Breast epithelium (tissue), 4 donors: Measurements from ENCODE around the gene TRAF3. TPM values are rescaled to one million over a fixed set of nuclear protein-coding genes. Genes with fewer than 3 reads are reported as not detected.

ENCODE experiments used
- DNase-seq, 2 donors: peaks; one replicate each; pipeline ENCODE4 v3.0.0-alpha.2; 2019; ENCODE audit warnings: low spot score in 2 of 2
- H3K27ac ChIP-seq, 2 donors: fragments of 200-600 bp; sonication (generic) in 1 of 2; one replicate each; pipeline ENCODE4 v1.5.1; 2016 to 2019; ENCODE audit warnings: mild to moderate bottlenecking in 1 of 2
- H3K27me3 ChIP-seq, 2 donors: fragments of 200-600 bp; sonication (generic) in 1 of 2; one replicate each; pipeline versions ENCODE4 v1.5.1 to v1.6.0; 2017 to 2019; ENCODE audit warnings: control low read depth in 1 of 2, mild to moderate bottlenecking in 1 of 2
- H3K36me3 ChIP-seq: fragments of 200-600 bp; one replicate; pipeline ENCODE4 v1.5.1; 2019
- H3K4me1 ChIP-seq, 2 donors: fragments of 200-600 bp; sonication (generic); one replicate each; pipeline ENCODE4 v1.5.1; 2016 to 2019; ENCODE audit warnings: control low read depth in 1 of 2
- H3K4me3 ChIP-seq, 3 donors: fragments of 200-600 bp; sonication (generic); 1 replicate in 2 of 3; 2 replicates in 1 of 3; pipeline ENCODE4 v1.5.1; 2016 to 2019; ENCODE audit warnings: mild to moderate bottlenecking in 3 of 3, moderate library complexity in 2 of 3
- H3K9me3 ChIP-seq, 2 donors: fragments of 200-600 bp; sonication (generic) in 1 of 2; one replicate each; pipeline ENCODE4 v1.5.1; 2016 to 2019; ENCODE audit warnings: control low read depth in 1 of 2
- POLR2A ChIP-seq: fragments of 450-650 bp; IDR thresholded peaks from one replicate; pipeline ENCODE4 v1.6.1; 2016; ENCODE audit warnings: antibody characterized with exemption, mild to moderate bottlenecking, moderate library complexity
- POLR2AphosphoS5 ChIP-seq, 3 donors: sonication (generic); formaldehyde crosslinking; IDR thresholded peaks; one replicate each; pipeline ENCODE4 v1.6.1; 2017; ENCODE audit warnings: antibody characterized with exemption in 3 of 3
- intact Hi-C: fragments of 100-400 bp; cut with DNase I; formaldehyde crosslinking; loops from one replicate; pipeline ENCODE4 v1.15.1; 2023; ENCODE audit warnings: low total_unique reads
- total RNA-seq, 3 donors: library from RNA; depleted of rRNA; stranded (reverse); fragments of >200 nt; gene quantifications; one replicate each; pipeline ENCODE4 v1.1.0, GENCODE V29; 2016
- TF ChIP-seq, protein P1 (sequence below), 3 donors: fragments of 450-650 bp; IDR thresholded peaks; one replicate each; pipeline ENCODE4 v1.5.1; 2016 to 2017; ENCODE audit warnings: antibody characterized with exemption in 3 of 3, mild to moderate bottlenecking in 3 of 3, moderate library complexity in 3 of 3

TRAF3 gene
- total RNA-seq, 3 donors from 2014 or later: 13.1 to 15.7 (median 14.6) TPM

DNA sequence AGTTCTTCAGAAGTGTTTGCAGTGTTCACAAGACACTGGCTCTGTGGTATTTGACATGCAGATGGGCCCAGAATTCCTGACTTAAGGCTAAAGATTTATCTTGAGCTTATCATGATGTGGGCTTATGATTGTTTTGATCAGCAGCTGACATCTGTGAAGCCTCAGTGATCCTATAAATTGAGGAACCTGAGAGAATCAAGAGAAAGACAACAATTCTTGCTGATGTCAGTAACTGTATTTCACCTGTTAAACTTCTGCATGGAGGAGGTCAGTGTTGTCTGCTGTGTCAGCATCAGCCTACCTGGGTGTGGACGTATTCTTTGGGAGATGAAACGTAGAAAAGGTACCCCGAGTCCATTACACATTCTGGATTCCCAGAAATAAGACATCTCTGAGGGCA, 33.3 kb downstream of the TRAF3 start:
- TF ChIP-seq POLR2A: no peak
- TF ChIP-seq, protein P1, sequence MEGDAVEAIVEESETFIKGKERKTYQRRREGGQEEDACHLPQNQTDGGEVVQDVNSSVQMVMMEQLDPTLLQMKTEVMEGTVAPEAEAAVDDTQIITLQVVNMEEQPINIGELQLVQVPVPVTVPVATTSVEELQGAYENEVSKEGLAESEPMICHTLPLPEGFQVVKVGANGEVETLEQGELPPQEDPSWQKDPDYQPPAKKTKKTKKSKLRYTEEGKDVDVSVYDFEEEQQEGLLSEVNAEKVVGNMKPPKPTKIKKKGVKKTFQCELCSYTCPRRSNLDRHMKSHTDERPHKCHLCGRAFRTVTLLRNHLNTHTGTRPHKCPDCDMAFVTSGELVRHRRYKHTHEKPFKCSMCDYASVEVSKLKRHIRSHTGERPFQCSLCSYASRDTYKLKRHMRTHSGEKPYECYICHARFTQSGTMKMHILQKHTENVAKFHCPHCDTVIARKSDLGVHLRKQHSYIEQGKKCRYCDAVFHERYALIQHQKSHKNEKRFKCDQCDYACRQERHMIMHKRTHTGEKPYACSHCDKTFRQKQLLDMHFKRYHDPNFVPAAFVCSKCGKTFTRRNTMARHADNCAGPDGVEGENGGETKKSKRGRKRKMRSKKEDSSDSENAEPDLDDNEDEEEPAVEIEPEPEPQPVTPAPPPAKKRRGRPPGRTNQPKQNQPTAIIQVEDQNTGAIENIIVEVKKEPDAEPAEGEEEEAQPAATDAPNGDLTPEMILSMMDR (IDR thresholded peaks at IDR 0.05): no peak
- TF ChIP-seq POLR2AphosphoS5 (IDR thresholded peaks at IDR 0.05): no peak
- H3K27me3 ChIP-seq: no peaks in the 10 kb centered on the region
- no peak for DNase-seq
- no peaks in the 10 kb centered on the region for H3K9me3 ChIP-seq
- intact Hi-C loops: no loop called here
- no peak overlapping the region for H3K27ac ChIP-seq
- no peak overlapping the region for H3K4me3 ChIP-seq
- no peaks in the 10 kb centered on the region for H3K36me3 ChIP-seq
- H3K4me1 ChIP-seq: no peaks in the 10 kb centered on the region

DNA sequence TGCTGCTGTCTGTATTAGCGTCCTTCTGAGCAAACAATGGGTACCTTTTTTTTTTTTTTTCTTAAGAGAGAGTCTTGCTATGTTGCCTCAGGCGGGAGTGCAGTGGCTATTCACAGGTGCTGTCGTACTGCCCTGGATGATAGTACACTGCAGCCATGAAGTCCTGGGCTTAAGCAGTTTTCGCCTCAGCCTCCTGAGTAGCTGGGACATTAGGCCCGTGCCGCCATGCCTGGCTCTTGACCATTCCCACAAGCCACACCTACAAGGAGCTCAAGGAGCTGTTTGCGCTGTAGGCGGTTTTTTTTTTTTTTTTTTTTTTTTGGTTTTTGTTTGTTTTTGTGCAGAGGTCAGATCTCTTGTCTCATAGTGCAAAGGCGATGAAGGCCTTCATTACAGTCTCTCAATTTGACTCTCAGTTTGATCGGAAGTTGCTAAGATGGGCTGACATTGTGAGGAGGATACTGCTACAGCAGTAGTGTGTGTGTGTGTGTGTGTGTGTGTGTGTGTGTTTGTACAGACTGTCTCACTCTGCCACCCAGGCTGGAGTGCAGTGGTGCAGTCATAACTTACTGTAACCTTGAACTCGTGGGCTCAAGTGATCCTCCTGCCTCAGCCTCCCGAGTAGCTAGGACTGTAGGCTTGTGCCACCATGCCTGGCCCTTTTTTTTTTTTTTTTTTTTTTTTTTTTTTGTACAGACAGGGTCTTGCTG, 34.2 kb downstream of the TRAF3 start:
- Histone ChIP-seq H3K9me3 (no peaks in the 10 kb centered on the region), H3K27me3 (no peaks in the 10 kb centered on the region), H3K4me3 (no peak overlapping the region), H3K4me1 (no peaks in the 10 kb centered on the region), H3K27ac (no peak overlapping the region), H3K36me3 (no peaks in the 10 kb centered on the region)
- no peak for DNase-seq
- intact Hi-C loops: no loop called here
- TF ChIP-seq POLR2A (no peak), POLR2AphosphoS5 (IDR thresholded peaks at IDR 0.05) (no peak)
- TF ChIP-seq, protein P1 (IDR thresholded peaks at IDR 0.05): no peak

DNA sequence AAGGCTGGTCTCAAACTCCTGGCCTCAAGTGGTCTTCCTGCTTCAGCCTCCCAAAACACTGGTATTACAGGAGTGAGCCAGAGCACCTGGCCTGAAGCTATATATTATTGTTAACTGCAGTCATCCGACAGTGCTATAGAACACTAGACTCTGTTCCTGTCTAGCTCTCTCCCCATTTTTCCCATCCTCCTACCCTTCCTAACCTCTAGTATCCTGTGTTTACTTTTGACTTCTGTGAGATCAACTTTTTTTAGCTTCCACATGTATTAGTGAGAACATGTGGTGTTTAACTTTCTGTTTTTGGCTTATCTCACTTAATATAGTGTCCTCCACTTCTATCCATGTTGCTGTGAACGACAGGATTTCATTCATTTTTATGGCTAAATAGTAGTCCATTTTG, 34.7 kb downstream of the TRAF3 start:
- Histone ChIP-seq H3K27me3 (no peaks in the 10 kb centered on the region), H3K27ac (no peak overlapping the region), H3K36me3 (no peaks in the 10 kb centered on the region), H3K9me3 (no peaks in the 10 kb centered on the region), H3K4me1 (no peaks in the 10 kb centered on the region), H3K4me3 (no peak overlapping the region)
- TF ChIP-seq, protein P1 (IDR thresholded peaks at IDR 0.05): no peak
- no peak for TF ChIP-seq POLR2A
- no peak for TF ChIP-seq POLR2AphosphoS5 (IDR thresholded peaks at IDR 0.05)
- intact Hi-C loops: no loop called here
- no peak for DNase-seq

DNA sequence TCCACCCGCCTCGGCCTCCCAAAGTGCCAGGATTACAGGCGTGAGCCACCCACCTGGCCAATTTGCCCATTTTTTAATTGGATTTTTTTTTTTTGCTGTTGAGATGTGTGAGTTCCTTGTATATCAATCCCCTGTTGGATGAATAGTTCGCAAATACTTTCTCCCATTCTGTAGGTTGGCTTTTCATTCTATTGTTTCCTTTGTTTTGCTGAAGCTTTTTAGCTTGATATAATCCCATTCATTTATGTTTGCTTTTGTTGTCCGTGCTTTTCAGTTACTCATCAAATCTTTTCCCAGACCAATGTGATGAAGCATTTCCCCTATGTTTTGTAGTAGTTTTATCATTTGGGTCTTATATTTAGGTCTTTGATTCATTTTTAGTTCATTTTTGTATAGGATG, 36.4 kb downstream of the TRAF3 start:
- H3K4me1 ChIP-seq: no peaks in the 10 kb centered on the region
- no peaks in the 10 kb centered on the region for H3K27me3 ChIP-seq
- DNase-seq: no peak
- intact Hi-C loops: no loop called here
- no peaks in the 10 kb centered on the region for H3K9me3 ChIP-seq
- no peak overlapping the region for H3K27ac ChIP-seq
- TF ChIP-seq POLR2AphosphoS5 (IDR thresholded peaks at IDR 0.05) (no peak), POLR2A (no peak)
- TF ChIP-seq, protein P1 (IDR thresholded peaks at IDR 0.05): no peak
- H3K4me3 ChIP-seq: no peak overlapping the region
- no peaks in the 10 kb centered on the region for H3K36me3 ChIP-seq

DNA sequence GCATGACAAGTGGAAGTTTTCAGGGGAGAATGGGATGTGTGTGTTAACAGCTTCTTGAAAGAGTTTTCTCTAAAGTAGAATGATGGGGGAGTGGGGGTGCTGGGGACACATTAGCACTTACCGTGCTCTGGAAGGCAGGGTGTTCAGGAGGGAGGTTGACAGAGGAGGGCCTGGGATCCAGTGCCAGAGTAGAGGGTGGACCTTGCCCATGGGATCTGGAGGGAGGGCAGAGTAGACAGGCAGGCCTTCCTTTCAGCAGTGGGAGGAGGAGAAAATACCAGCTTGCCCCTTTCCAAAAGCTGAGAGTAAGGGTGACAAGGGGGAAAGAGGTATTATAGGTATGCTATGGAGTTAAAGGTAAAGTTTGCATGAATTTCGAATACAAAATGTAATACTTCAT, 40.1 kb downstream of the TRAF3 start:
- Histone ChIP-seq H3K27me3 (no peaks in the 10 kb centered on the region), H3K4me3 (no peak overlapping the region), H3K9me3 (no peaks in the 10 kb centered on the region), H3K36me3 (no peaks in the 10 kb centered on the region), H3K4me1 (no peaks in the 10 kb centered on the region), H3K27ac (no peak overlapping the region)
- intact Hi-C loops: no loop called here
- TF ChIP-seq, protein P1 (IDR thresholded peaks at IDR 0.05): no peak
- no peak for TF ChIP-seq POLR2A
- no peak for TF ChIP-seq POLR2AphosphoS5 (IDR thresholded peaks at IDR 0.05)
- DNase-seq: no peak
